H9 (cell line): Measurements from ENCODE around the gene HYAL3. TPM values are rescaled to one million over a fixed set of nuclear protein-coding genes. Genes with fewer than 3 reads are reported as not detected.

Experiments
- DNase-seq: peaks from one replicate; pipeline ENCODE4 v3.0.0-alpha.2; 2017
- H2AFZ ChIP-seq: one replicate; pipeline ENCODE4 v1.6.1; 2013; ENCODE audit warnings: mild to moderate bottlenecking, low read length, control low read depth, moderate library complexity
- H2AK5ac ChIP-seq: 2 replicates; pipeline ENCODE4 v1.6.1; 2013; ENCODE audit warnings: low read length, control low read depth, mixed read lengths; ENCODE audit not compliant: insufficient read length
- H2BK120ac ChIP-seq: one replicate; pipeline ENCODE4 v1.6.1; 2013; ENCODE audit warnings: low read depth, mild to moderate bottlenecking, low read length, control low read depth, inconsistent platforms; ENCODE audit not compliant: poor library complexity, severe bottlenecking
- H2BK12ac ChIP-seq: 2 replicates; pipeline ENCODE4 v1.6.1; 2013; ENCODE audit warnings: low read length, control low read depth, mixed read lengths, low read depth; ENCODE audit not compliant: insufficient read length
- H2BK15ac ChIP-seq: 2 replicates; pipeline ENCODE4 v1.6.1; 2013; ENCODE audit warnings: low read depth, low read length, control low read depth
- H2BK20ac ChIP-seq: one replicate; pipeline ENCODE4 v1.6.1; 2013; ENCODE audit warnings: low read depth, mild to moderate bottlenecking, low read length, control low read depth, inconsistent platforms; ENCODE audit not compliant: poor library complexity, severe bottlenecking
- H2BK5ac ChIP-seq: 2 replicates; pipeline ENCODE4 v1.6.1; 2013; ENCODE audit warnings: low read length, control low read depth, mixed read lengths; ENCODE audit not compliant: insufficient read length
- H3K14ac ChIP-seq: 2 replicates; pipeline ENCODE4 v1.6.1; 2013; ENCODE audit warnings: low read length, control low read depth; ENCODE audit not compliant: insufficient read depth
- H3K18ac ChIP-seq: 2 replicates; pipeline ENCODE4 v1.6.1; 2013; ENCODE audit warnings: low read depth, mild to moderate bottlenecking, mixed read lengths, low read length, control low read depth; ENCODE audit not compliant: insufficient read length
- H3K23ac ChIP-seq: 2 replicates; pipeline ENCODE4 v1.6.1; 2013; ENCODE audit warnings: low read length, control low read depth, mixed read lengths, low read depth; ENCODE audit not compliant: insufficient read length
- H3K23me2 ChIP-seq: 2 replicates; pipeline ENCODE4 v1.6.1; 2013; ENCODE audit warnings: low read depth, mild to moderate bottlenecking, mixed read lengths, low read length, control low read depth; ENCODE audit not compliant: insufficient read length, poor library complexity, severe bottlenecking
- H3K27ac ChIP-seq: 2 replicates; pipeline ENCODE4 v1.5.1; 2013; ENCODE audit warnings: low read length, control low read depth, mixed read lengths, low read depth; ENCODE audit not compliant: insufficient read length
- H3K27me3 ChIP-seq: 2 replicates; pipeline ENCODE4 v1.6.1; 2013; ENCODE audit warnings: low read length, control low read depth, inconsistent platforms; ENCODE audit not compliant: insufficient read depth
- H3K4ac ChIP-seq: 2 replicates; pipeline ENCODE4 v1.6.1; 2013; ENCODE audit warnings: low read depth, mild to moderate bottlenecking, control low read depth, inconsistent platforms, low read length, moderate library complexity
- H3K4me1 ChIP-seq: 2 replicates; pipeline ENCODE4 v1.6.1; 2013; ENCODE audit warnings: low read length, control low read depth, inconsistent platforms; ENCODE audit not compliant: insufficient read depth
- H3K4me2 ChIP-seq: 2 replicates; pipeline ENCODE4 v1.6.1; 2013; ENCODE audit warnings: low read length, control low read depth, mixed read lengths; ENCODE audit not compliant: insufficient read length, insufficient read depth
- H3K56ac ChIP-seq: 2 replicates; pipeline ENCODE4 v1.6.1; 2013; ENCODE audit warnings: low read depth, mild to moderate bottlenecking, mixed read lengths, low read length, control low read depth; ENCODE audit not compliant: insufficient read length
- H3K79me1 ChIP-seq: 2 replicates; pipeline ENCODE4 v1.6.1; 2013; ENCODE audit warnings: low read depth, mild to moderate bottlenecking, moderate library complexity, low read length, control low read depth, inconsistent platforms; ENCODE audit not compliant: insufficient read depth, poor library complexity, severe bottlenecking
- H3K79me2 ChIP-seq: 2 replicates; pipeline ENCODE4 v1.6.1; 2013; ENCODE audit warnings: low read length, control low read depth, inconsistent platforms; ENCODE audit not compliant: insufficient read depth
- H3K9ac ChIP-seq: 2 replicates; pipeline ENCODE4 v1.6.1; 2013; ENCODE audit warnings: low read length, control low read depth, mixed read lengths; ENCODE audit not compliant: insufficient read length; ENCODE audit errors: extremely low read depth
- H3K9me3 ChIP-seq: one replicate; pipeline ENCODE4 v1.6.1; 2013; ENCODE audit warnings: low read depth, low read length, inconsistent platforms; ENCODE audit not compliant: control insufficient read depth
- H3T11ph ChIP-seq: one replicate; pipeline ENCODE4 v1.6.1; 2013; ENCODE audit warnings: mild to moderate bottlenecking, low read length, control low read depth, inconsistent platforms
- H4K20me1 ChIP-seq: one replicate; pipeline ENCODE4 v1.6.1; 2013; ENCODE audit not compliant: control insufficient read depth, insufficient read length, insufficient read depth
- H4K5ac ChIP-seq: 2 replicates; pipeline ENCODE4 v1.6.1; 2013; ENCODE audit warnings: low read depth, mild to moderate bottlenecking, mixed read lengths, low read length, control low read depth; ENCODE audit not compliant: insufficient read length
- H4K8ac ChIP-seq: replicated peaks from 2 replicates; pipeline ENCODE4 v1.6.1; 2013; ENCODE audit warnings: low read length, control low read depth, mixed read lengths, low read depth; ENCODE audit not compliant: insufficient read length
- H4K91ac ChIP-seq: 2 replicates; pipeline ENCODE4 v1.6.1; 2013; ENCODE audit warnings: low read depth, mild to moderate bottlenecking, moderate library complexity, mixed read lengths, low read length, control low read depth; ENCODE audit not compliant: insufficient read length
- H3K27ac Mint-ChIP-seq, 3 experiments: 2 replicates in 2 of 3; 3 replicates in 1 of 3; pipeline ENCODE4 v1.8.0; 2020 to 2021; ENCODE audit warnings: mixed read lengths in 3 of 3, mild to moderate bottlenecking in 1 of 3, moderate library complexity in 1 of 3
- H3K27me3 Mint-ChIP-seq: 2 replicates; pipeline ENCODE4 v1.8.0; 2021; ENCODE audit warnings: low read depth, mild to moderate bottlenecking, moderate library complexity, mixed read lengths
- H3K36me3 Mint-ChIP-seq, 3 experiments: 2 replicates in 2 of 3; 3 replicates in 1 of 3; pipeline ENCODE4 v1.8.0; 2020 to 2021; ENCODE audit warnings: low read depth in 3 of 3, mixed read lengths in 3 of 3; ENCODE audit not compliant: insufficient read depth in 1 of 3
- H3K4me1 Mint-ChIP-seq, 2 experiments: 2 replicates each; pipeline ENCODE4 v1.8.0; 2020; ENCODE audit warnings: mixed read lengths in 2 of 2
- H3K4me3 Mint-ChIP-seq, 2 experiments: 2 replicates in 1 of 2; 3 replicates in 1 of 2; pipeline ENCODE4 v1.8.0; 2020 to 2021; ENCODE audit warnings: mild to moderate bottlenecking in 2 of 2, mixed read lengths in 2 of 2, moderate library complexity in 1 of 2
- H3K9me3 Mint-ChIP-seq, 2 experiments: 2 replicates in 1 of 2; 3 replicates in 1 of 2; pipeline ENCODE4 v1.8.0; 2020; ENCODE audit warnings: mild to moderate bottlenecking in 2 of 2, mixed read lengths in 2 of 2, moderate library complexity in 1 of 2
- WGBS: extraction: QIAGEN DNeasy Blood & Tissue Kit; methylation state at CpG from one replicate; pipeline ENCODE4 v1.1.7; 2013; ENCODE audit warnings: missing lambda C conversion rate, low lambda C conversion rate, mixed read lengths; ENCODE audit not compliant: insufficient read length; ENCODE audit errors: extremely low coverage; 5-methylcytosine and 5-hydroxymethylcytosine counted together
- total RNA-seq: library from RNA; stranded (reverse); gene quantifications from 2 replicates; pipeline ENCODE4 v1.2.1, GENCODE V29; 2021
- TF ChIP-seq, protein P1 (sequence below): fragments of 200-600 bp; sonication (generic); conservative IDR thresholded peaks from 3 replicates; pipeline ENCODE4 v1.8.0; 2021; ENCODE audit warnings: antibody characterized with exemption, mild to moderate bottlenecking

HYAL3 gene
- total RNA-seq, 1 experiment from 2014 or later: 3.1 TPM

DNA sequence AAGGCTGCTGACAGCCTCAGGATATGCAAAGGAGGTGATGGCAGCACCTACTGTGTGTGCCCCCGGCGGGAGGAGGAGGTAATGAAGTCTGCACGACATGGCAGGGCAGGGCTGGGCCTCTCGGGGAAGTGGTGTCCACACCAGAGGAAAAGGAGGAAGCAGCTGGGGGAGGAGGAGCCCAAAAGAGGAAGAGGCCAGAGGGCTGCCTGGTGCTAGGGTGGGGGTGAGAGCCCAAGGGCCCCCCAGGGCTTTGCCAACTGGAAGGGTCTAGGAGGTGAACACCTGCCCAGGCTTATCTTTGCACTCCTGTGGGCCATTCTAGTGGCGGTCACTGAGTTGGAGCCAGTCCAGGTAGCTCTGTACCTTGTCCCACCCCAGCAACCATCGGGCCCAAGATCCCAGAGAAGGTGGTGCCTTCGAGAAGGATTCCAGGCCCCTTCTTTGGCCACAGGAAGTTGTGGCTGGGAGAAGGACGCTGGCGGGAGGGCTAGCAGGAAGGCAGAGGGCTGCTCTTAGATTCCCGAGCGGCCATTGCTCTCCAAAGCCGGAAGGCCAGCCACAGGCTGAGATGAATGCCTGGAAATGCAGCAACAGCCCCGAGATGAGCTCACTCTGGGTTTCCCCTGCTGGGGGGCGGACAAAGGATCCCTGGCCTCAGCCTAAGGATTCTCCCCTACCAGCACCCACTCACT is 56.2 kb downstream of the HYAL3 start:
- Mint-ChIP-seq H3K4me1 (peaks cover 76 to 89% of the 10 kb centered on the region in 2 experiments), H3K4me3 (peak overlapping the region in 1 of 2 experiments; percentile 73; a peak in 3 of 5 replicates), H3K27me3 (no peaks in the 10 kb centered on the region), H3K27ac (peak overlapping the region; percentile 95 to 99 (median 96)), H3K36me3 (peaks cover 4 to 25% (median 25%) of the 10 kb centered on the region in 3 experiments; a peak in 5 of 7 replicates), H3K9me3 (no peaks in the 10 kb centered on the region)
- H3K4me2 ChIP-seq: no peak overlapping the region
- H3K79me1 ChIP-seq: peaks cover 9% of the 10 kb centered on the region
- H4K91ac ChIP-seq: no peak overlapping the region
- H3K23me2 ChIP-seq: peaks cover 3% of the 10 kb centered on the region
- H3K27me3 ChIP-seq: no peaks in the 10 kb centered on the region
- H2AK5ac ChIP-seq: no peak overlapping the region
- no peak overlapping the region for H2BK5ac ChIP-seq
- H2BK12ac ChIP-seq: no peak overlapping the region
- H2BK20ac ChIP-seq: no peak overlapping the region
- H3T11ph ChIP-seq: no peak overlapping the region
- H2AFZ ChIP-seq: no peak overlapping the region
- H3K4ac ChIP-seq: no peak overlapping the region
- H3K14ac ChIP-seq: peak overlapping the region; percentile 38; the same call in 1 of the 2 replicates
- peaks cover 15% of the 10 kb centered on the region; the same call in 1 of the 2 replicates for H3K4me1 ChIP-seq
- no peak overlapping the region for H4K5ac ChIP-seq
- no peaks in the 10 kb centered on the region for H3K9me3 ChIP-seq
- no peak for DNase-seq
- no peak overlapping the region for H3K9ac ChIP-seq
- H4K8ac ChIP-seq: no peak overlapping the region
- WGBS: no CpG with 5 or more reads among the region's 14 CpGs
- H3K18ac ChIP-seq: no peak overlapping the region
- no peaks in the 10 kb centered on the region for H4K20me1 ChIP-seq
- no peak overlapping the region for H3K23ac ChIP-seq
- no peak overlapping the region for H2BK120ac ChIP-seq
- H3K27ac ChIP-seq: no peak overlapping the region
- TF ChIP-seq, protein P1, sequence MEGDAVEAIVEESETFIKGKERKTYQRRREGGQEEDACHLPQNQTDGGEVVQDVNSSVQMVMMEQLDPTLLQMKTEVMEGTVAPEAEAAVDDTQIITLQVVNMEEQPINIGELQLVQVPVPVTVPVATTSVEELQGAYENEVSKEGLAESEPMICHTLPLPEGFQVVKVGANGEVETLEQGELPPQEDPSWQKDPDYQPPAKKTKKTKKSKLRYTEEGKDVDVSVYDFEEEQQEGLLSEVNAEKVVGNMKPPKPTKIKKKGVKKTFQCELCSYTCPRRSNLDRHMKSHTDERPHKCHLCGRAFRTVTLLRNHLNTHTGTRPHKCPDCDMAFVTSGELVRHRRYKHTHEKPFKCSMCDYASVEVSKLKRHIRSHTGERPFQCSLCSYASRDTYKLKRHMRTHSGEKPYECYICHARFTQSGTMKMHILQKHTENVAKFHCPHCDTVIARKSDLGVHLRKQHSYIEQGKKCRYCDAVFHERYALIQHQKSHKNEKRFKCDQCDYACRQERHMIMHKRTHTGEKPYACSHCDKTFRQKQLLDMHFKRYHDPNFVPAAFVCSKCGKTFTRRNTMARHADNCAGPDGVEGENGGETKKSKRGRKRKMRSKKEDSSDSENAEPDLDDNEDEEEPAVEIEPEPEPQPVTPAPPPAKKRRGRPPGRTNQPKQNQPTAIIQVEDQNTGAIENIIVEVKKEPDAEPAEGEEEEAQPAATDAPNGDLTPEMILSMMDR: peak; percentile 31; the same call in 1 of the 3 replicates
- peaks cover 26% of the 10 kb centered on the region; the same call in 1 of the 2 replicates for H3K79me2 ChIP-seq
- no peak overlapping the region for H3K56ac ChIP-seq
- no peak overlapping the region for H2BK15ac ChIP-seq

Other genes starting within 250 kb of the HYAL3 start
- 110 and 123 TPM in 2 replicates for gene RBM5, start 210.5 kb downstream of the HYAL3 start, total RNA-seq
- 11.9 and 14.3 TPM in 2 replicates for gene SEMA3F, start 144.1 kb downstream of the HYAL3 start, total RNA-seq
- 0.18 TPM in 1 of 2 replicates, not detected in the other for gene GNAT1, start 107.8 kb downstream of the HYAL3 start, total RNA-seq
- 1.4 and 3.2 TPM in 2 replicates for gene SLC38A3, start 94.1 kb downstream of the HYAL3 start, total RNA-seq
- 210 and 218 TPM in 2 replicates for gene GNAI2, start 63.2 kb downstream of the HYAL3 start, total RNA-seq
- gene SEMA3B, start 30.3 kb downstream of the HYAL3 start, total RNA-seq: 4.4 and 6.4 TPM in 2 replicates
- 0.24 and 0.50 TPM in 2 replicates for gene LSMEM2, start 20.3 kb downstream of the HYAL3 start, total RNA-seq
- 107 and 109 TPM in 2 replicates for gene IFRD2, start 7.0 kb downstream of the HYAL3 start, total RNA-seq
- 4.9 and 6.0 TPM in 2 replicates for gene NAA80, start within 50 bp of the HYAL3 start, total RNA-seq
- gene HYAL1, start 4.2 kb upstream of the HYAL3 start, total RNA-seq: 2.0 and 2.2 TPM in 2 replicates
- gene HYAL2, start 23.3 kb upstream of the HYAL3 start, total RNA-seq: 51.9 and 57.6 TPM in 2 replicates
- 33.5 and 35.5 TPM in 2 replicates for gene TUSC2, start 28.8 kb upstream of the HYAL3 start, total RNA-seq
- 15.1 and 15.8 TPM in 2 replicates for gene RASSF1, start 41.4 kb upstream of the HYAL3 start, total RNA-seq
- gene ZMYND10, start 46.3 kb upstream of the HYAL3 start, total RNA-seq: 0.61 and 1.4 TPM in 2 replicates
- gene NPRL2, start 51.4 kb upstream of the HYAL3 start, total RNA-seq: 23.0 and 23.4 TPM in 2 replicates
- 16.8 and 19.0 TPM in 2 replicates for gene CYB561D2, start 51.5 kb upstream of the HYAL3 start, total RNA-seq
- 32.3 and 34.0 TPM in 2 replicates for gene TMEM115, start 60.1 kb upstream of the HYAL3 start, total RNA-seq
- 27.7 and 28.1 TPM in 2 replicates for gene CACNA2D2, start 204.2 kb upstream of the HYAL3 start, total RNA-seq